ENCODE measurements around the gene SLC29A2.
"Not testable (repeated sequence)": the region's sequence is repeated elsewhere in the genome, so short reads cannot be mapped to it uniquely, and the experiment has no call there.

Gene SLC29A2

DNA sequence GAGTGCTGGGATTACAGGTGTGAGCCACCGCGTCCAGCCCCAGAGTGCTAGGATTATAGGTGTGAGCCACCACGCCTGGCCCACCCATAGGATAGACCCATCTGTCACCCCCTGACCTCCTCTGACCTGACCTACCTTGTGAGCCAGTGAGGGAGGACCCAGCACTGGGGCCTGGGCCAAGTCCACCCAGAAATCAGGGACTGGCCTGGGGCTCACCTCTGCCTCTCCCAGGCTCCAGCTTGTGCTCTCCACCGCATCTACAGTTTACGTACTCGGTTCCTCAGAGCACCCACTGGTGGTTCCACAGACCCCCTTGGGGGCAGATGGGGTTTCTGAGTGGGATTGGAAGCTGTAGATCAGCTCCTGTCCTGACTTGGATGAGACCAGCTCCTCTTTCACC, 6.4 kb downstream of the SLC29A2 start:
- Mint-ChIP-seq H3K4me1 (peaks cover 6% of the 10 kb centered on the region), H3K36me3 (peaks cover 2% of the 10 kb centered on the region), H3K27ac (no peak overlapping the region), H3K27me3 (no peaks in the 10 kb centered on the region), H3K4me3 (no peak overlapping the region), H3K9me3 (no peaks in the 10 kb centered on the region)

DNA sequence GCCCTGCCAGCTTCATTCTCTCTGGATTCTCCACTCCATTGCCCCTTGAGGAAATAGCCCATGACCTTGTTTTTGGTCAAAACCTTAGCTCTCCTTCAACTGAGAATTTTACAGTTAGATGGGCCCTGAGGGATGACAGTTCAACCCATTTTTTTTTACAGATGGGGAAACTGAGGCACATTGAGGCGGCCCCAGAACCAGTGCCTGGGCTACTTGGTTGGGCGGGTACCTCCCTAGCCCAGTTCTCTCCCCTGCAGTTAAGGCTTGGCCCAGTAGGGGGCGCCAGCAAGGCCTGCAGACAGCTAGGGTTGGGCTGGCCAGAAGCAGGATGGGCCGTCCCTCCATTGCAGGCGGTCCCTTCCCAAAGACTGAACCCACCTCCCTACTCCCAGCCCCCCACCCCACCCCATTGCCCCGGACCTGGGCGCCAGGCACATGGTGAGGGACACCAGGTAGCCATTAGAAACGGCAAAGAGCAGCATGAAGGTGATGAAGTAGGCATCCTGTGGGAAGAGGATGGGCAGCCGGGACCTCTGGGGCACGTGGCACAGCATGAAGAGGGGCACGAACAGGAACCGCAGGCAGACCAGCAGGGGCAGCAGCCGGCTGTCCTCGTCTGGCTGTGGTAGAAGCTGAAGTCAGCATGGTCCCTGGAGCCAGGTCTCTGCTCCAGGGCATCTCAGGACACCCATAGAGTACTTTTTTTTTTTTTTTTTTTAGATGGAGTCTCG, 7.6 kb downstream of the SLC29A2 start:
- H3K27me3 Mint-ChIP-seq = no peaks in the 10 kb centered on the region
- H3K4me3 Mint-ChIP-seq = no peak overlapping the region
- peaks cover 2% of the 10 kb centered on the region for H3K36me3 Mint-ChIP-seq
- no peaks in the 10 kb centered on the region for H3K9me3 Mint-ChIP-seq
- no peaks in the 10 kb centered on the region for H3K4me1 Mint-ChIP-seq
- no peak overlapping the region for H3K27ac Mint-ChIP-seq

DNA sequence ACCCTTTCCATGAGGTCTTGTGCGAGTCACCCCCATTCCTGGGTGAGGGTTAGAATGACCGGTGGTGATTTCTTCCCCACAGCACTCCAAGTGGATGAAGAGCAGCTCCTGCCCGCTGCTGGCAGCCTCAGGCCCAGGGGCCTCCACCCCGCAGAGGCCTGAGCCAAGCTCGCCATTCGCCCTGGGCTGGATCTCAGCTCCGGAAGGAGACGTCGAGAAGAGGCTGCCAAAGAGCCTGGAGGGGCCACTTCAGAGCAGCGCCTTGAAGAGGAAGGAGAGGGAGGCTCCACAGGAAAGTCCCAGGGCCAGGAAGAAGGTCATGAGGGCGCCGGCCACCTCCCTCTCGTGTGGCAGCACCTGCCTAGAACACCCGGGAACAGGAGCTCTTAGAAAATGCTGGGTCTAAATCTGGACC, 8.4 kb downstream of the SLC29A2 start:
- no peak overlapping the region for H3K4me3 Mint-ChIP-seq
- H3K27ac Mint-ChIP-seq = no peak overlapping the region
- H3K4me1 Mint-ChIP-seq = no peaks in the 10 kb centered on the region

DNA sequence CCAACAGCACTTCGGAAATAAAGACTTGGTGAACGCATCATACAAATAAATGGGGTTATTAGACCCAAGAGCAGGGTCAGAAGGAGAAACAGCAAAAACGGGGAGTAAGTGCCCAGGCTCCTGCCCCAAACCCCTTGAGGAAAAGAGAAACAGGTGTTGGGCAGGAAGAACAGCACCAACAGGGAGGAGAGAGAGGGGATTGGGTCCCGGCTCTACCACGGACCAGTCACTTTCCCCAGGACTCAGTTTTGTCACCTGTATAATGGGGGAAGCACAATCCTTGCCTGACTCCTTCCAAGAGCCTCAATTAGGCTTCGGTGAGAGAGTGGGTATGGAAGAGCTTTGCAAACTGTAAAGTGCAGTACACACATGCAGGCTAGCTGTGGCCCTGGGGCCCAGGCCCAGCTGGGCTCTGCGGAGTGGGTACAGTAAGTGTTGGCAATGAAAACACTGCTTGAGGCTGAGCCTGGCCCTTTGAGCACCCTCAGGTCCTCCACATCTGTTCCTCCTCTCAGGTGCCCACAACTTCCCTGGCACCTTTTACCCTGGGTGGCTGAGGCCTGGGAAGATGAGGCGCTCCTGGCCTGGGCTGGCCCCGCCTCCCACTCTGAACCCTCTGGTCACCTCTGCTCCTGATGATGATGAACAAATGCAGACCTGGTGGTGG, 8.9 kb downstream of the SLC29A2 start:
- Mint-ChIP-seq H3K9me3 (no peaks in the 10 kb centered on the region), H3K27me3 (no peaks in the 10 kb centered on the region), H3K36me3 (peaks cover 2% of the 10 kb centered on the region), H3K4me3 (no peak overlapping the region), H3K4me1 (no peaks in the 10 kb centered on the region), H3K27ac (no peak overlapping the region)

More for the DNA sequence above, 8.4 kb downstream of the SLC29A2 start:
- peaks cover 2% of the 10 kb centered on the region for H3K36me3 Mint-ChIP-seq
- H3K27me3 Mint-ChIP-seq = no peaks in the 10 kb centered on the region
- H3K9me3 Mint-ChIP-seq = no peaks in the 10 kb centered on the region

DNA sequence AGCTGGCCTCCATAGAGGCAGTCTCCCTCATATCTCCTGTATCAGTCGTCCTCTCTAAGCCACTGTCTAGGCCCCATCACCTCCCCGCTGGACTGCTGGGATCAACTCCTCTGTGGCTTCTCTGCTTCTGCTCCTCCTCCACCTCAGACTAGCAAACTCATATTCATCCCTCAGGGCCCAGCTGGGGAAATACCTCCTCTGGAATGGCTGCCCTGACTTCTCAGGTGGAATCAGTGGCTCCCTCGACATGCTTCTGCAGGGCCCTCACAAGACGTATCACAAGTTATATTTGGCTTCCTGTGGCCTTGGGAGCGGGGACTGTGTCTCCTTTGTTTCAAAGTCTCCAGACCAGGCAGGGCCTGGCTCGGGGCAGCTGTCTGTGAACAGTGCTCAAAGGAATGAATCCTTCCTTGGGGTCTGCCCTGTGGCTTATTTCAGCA, 10.0 kb downstream of the SLC29A2 start:
- H3K27me3 Mint-ChIP-seq = no peaks in the 10 kb centered on the region
- no peak overlapping the region for H3K27ac Mint-ChIP-seq
- peaks cover 2% of the 10 kb centered on the region for H3K36me3 Mint-ChIP-seq
- no peak overlapping the region for H3K4me3 Mint-ChIP-seq
- H3K4me1 Mint-ChIP-seq = no peaks in the 10 kb centered on the region
- H3K9me3 Mint-ChIP-seq = no peaks in the 10 kb centered on the region

DNA sequence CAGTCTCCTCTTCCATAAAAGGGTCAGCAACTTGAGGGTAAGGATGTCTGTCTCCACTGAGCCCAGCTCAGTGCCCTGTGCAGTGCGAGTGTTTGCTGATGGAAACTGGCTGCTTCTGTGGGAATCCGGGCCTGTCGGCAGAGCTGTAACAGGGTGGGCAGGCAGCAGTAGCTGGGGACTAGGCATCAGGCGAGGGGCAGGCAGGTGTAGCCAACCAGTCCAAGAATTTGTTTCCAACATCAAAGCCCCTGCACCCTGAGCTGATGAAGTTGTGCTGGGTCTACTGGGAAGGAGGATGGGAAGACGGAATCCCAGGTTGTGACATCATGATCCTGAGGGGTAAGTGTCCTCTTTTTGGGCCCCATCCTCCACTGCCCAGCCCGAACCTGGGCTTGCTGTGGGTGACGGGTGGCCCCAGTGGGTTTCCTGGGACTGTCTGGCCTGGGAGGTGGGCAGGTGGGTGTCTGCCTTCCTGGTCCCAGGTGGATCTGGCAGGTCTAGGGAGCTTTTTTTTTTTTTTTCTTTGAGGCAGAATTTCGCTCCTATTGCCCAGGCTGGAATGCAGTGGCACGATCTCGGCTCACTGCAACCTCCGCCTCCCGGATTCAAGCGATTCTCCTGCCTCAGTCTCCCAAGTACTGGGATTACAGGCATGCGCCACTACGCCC, 11.0 kb downstream of the SLC29A2 start:
- Mint-ChIP-seq H3K9me3 (no peaks in the 10 kb centered on the region), H3K4me1 (no peaks in the 10 kb centered on the region), H3K27me3 (no peaks in the 10 kb centered on the region), H3K36me3 (peaks cover 2% of the 10 kb centered on the region), H3K4me3 (no peak overlapping the region), H3K27ac (no peak overlapping the region)

DNA sequence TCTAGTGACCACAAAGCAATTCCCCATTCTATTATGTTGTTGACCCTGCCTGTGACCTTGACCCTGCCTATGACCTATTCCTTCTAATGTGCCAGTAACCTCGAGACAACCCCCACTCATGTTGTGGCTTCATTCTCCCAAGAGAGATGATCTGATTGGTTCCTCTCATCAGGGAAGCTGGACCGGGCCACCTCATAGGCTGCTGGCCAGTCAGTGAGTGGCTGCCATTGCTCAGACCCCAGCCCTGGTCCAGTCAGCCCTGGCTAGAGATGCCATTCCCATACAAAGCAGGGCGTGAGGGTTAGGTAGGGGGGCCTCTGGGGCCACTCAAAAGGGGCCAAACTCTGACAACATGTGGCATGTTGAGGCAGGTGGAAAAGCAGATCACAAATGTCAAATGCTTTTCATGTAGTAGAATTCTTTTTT, 11.9 kb downstream of the SLC29A2 start:
- peaks cover 2% of the 10 kb centered on the region for H3K36me3 Mint-ChIP-seq
- H3K4me3 Mint-ChIP-seq = no peak overlapping the region
- no peak overlapping the region for H3K27ac Mint-ChIP-seq
- H3K4me1 Mint-ChIP-seq = no peaks in the 10 kb centered on the region
- no peaks in the 10 kb centered on the region for H3K27me3 Mint-ChIP-seq
- no peaks in the 10 kb centered on the region for H3K9me3 Mint-ChIP-seq

DNA sequence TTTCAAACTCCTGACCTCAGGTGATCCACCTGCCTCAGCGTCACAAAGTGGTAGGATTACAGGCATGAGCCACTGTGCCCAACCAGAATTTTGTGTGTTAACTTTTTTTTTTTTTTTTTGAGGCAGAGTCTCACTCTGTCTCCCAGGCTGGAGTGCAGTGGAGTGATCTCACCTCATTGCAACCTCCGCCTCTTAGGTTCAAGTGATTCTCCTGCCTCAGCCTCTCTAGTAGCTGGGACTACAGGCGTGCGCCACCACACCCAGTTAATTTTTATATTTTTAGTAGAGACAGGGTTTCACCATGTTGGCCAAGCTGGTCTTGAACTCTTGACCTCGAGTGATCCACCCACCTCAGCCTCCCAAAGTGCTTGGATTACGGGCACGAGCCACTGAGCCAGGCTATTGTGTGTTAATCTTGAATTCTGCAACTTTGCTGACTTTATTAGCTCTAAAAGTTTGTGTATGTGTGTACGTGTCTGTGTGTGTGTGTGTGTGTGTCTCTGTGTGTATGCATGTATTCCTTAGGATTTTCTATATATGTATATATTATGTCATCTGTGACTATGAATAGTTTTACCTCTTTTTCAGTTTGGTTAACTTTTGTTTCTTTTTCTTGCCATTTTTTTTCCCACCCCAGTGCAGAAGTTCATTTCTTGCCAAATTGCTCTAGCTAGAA, 20.9 kb downstream of the SLC29A2 start:
- H3K27ac Mint-ChIP-seq, H3K4me3 Mint-ChIP-seq, H3K36me3 Mint-ChIP-seq, H3K9me3 Mint-ChIP-seq, H3K27me3 Mint-ChIP-seq: not testable (repeated sequence)
- H3K4me1 Mint-ChIP-seq = peaks cover 18% of the 10 kb centered on the region

DNA sequence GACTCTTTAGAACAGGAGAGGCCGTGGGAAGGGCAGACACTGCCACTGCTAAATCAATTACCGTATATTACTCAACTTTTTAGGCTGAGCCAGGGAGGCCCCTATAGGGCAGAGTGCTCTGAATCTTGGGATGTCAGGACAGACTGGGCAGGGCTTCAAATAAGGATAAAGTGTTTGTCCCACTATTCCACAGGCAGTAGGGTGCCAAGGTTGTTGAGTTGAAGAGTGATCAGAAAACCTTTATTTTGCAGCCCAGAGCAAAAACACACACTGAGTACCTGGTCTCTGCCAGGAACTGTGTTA, 22.5 kb downstream of the SLC29A2 start:
- H3K27me3 Mint-ChIP-seq = no peaks in the 10 kb centered on the region
- no peaks in the 10 kb centered on the region for H3K9me3 Mint-ChIP-seq
- peaks cover 3% of the 10 kb centered on the region for H3K36me3 Mint-ChIP-seq
- peak overlapping the region; percentile 35 for H3K27ac Mint-ChIP-seq
- H3K4me3 Mint-ChIP-seq = no peak overlapping the region
- H3K4me1 Mint-ChIP-seq = peaks cover 28% of the 10 kb centered on the region

DNA sequence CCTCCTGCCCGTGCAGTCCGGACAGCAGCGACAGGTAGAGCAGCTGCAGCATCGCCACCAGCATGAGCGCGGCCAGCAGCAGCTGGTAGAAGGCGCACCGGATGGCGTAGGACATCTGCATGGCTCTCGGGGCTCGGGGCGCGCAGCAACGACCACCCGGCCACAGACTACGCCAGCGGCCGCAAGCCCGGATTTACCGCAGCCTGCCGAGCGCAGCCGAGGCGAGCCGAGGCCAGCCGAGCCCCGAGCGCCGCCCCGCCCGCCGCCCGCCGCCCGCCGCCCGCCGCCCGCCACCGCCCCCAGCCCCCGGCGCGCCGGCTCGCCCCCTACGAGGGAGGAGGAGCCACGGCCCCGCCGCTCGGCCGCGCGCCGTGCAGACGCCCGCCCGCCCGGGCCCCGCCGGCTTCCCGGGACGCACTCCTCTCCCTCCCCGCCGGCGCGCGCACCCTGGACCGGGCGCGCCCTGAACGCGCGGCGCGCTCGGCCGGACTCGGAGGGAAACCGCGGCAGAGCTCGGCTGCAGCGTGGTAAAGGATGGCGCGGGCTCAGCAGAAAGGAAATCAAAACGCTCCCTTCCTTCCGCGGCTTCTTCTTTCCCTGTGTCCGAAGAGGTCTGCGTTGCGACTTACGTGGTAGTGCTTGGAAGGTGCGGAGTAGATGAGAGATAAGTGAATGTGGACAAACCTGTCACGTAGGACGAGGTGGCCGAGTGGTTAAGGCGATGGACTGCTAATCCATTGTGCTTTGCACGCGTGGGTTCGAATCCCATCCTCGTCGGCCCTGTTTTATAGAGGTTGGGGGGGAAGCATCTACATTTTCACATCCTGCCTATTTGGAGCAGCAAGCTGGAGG, 23.9 kb downstream of the SLC29A2 start, which contains the start of gene B4GAT1:
TSS of gene B4GAT1 (minus strand) at position 205 of the 852 bp plus-strand sequence. CDS start at position 121, 84 bp downstream.
- no peaks in the 10 kb centered on the region for H3K9me3 Mint-ChIP-seq
- H3K27ac Mint-ChIP-seq = peak within 1 kb of the TSS; percentile 99
- H3K4me3 Mint-ChIP-seq = peak within 1 kb of the TSS; percentile 86
- no peaks in the 10 kb centered on the region for H3K27me3 Mint-ChIP-seq
- H3K4me1 Mint-ChIP-seq = peaks cover 39% of the 10 kb centered on the region
- no peaks in the 10 kb centered on the region for H3K36me3 Mint-ChIP-seq

DNA sequence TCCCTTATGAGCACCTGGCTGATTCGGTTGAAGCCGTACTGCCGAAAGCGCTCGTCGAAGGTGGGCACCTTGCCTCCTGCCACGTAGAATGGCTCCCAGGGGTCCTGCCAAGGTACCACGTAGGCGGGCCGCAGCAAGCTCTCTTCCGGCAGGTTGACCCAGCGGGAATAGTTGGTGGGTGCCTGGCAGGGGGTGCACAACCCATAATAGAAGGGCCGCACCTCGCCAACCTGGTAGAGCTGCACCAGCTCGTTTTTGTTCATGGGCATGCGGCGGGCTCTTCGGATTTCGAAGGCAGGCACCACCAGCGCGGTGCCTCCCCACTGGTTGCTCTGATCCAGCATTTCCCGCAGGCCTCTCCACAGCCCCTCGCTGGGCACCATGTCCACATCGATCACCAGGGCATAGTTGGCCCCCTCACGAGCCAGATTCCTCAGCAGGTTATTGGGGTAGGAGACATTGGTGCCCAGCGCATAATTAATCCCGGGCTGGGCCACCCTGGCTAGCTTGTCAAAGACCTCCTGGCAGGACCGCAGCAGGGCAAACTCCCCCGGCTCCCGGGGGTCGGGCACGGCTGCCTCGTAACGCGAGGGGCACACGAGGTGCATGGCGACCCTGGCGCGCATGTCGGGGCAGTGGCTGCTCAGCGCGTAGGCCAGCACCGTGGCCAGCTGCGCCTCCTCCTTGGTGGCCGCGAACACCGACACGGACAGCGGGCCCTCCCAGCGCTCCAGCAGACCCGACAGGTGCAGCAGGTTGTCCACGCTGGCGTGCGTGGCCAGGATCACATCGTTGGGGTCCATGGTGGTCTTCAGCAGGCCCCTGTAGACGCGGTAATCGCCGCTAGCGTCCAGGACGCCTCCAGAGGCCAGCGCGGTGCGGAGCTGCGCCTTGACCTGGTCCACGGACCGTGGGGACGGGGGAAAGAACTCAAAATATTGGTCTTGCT, 24.8 kb downstream of the SLC29A2 start:
- Mint-ChIP-seq H3K36me3 (no peaks in the 10 kb centered on the region), H3K27me3 (no peaks in the 10 kb centered on the region), H3K27ac (no peak overlapping the region), H3K4me1 (peaks cover 41% of the 10 kb centered on the region), H3K9me3 (no peaks in the 10 kb centered on the region), H3K4me3 (peak overlapping the region; percentile 71)

DNA sequence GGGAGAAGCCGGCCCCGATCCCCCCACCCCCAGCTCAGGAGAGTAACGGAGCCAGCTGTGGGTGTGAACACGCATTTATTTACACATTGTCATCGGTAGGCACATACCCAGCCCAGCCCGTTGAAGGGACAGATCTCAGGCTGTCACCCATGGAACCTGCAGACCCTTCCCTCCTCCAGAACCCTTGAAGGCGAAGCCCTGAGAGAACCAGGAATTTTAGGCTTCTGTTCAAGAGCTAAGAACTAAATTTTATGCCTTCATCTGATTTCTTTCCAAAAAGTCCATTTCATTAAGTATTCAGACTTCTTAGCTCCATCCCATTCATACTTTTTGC, 26.3 kb downstream of the SLC29A2 start:
- Mint-ChIP-seq H3K4me1 (peaks cover 41% of the 10 kb centered on the region), H3K9me3 (no peaks in the 10 kb centered on the region), H3K27ac (peak overlapping the region; percentile 93), H3K4me3 (peak overlapping the region; percentile 97), H3K27me3 (no peaks in the 10 kb centered on the region), H3K36me3 (peaks cover 4% of the 10 kb centered on the region)

DNA sequence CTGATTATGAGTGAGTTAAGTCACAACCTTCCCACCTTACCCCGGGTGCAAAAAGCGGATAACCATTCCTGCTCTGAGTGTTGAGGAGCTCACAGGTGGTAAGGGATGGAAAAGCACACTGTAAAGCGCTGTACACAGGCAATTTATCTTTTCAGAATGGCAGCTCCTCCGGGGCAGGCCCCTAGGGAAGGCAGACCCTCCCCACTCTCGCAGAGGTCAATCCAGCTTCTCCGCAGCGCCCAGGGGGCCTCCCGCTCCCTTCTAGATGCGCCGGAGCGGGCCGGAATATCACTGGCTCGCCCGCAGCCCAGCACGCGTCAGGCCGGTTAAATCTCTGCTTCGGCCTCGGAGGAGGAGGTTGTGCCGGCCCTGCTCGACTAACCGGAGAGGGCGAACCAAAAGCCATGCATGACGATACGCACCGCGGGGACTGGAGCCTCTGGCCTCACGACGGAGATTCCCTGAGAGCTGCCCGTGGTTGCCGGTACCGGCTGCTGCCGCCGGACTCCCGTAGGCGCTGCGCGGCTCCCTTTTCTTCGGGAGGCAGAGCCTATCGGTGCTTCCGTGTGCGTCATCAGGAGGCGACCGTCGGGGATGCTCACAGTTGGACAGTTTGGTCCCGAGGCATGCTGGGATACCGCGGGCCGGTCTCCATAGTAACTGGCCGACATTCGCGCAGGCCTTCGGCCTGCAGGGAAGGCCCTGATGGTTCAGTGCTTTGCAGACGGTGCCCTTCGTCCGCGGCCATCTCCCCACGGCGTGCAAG, 26.8 kb downstream of the SLC29A2 start, which contains the start of gene BRMS1:
TSS of gene BRMS1 (minus strand) at position 555 of the 766 bp plus-strand sequence. CDS start 2,870 bp downstream, outside the sequence.
- H3K4me3 Mint-ChIP-seq = peak within 1 kb of the TSS; percentile 97
- no peaks in the 10 kb centered on the region for H3K9me3 Mint-ChIP-seq
- peak within 1 kb of the TSS; percentile 93 for H3K27ac Mint-ChIP-seq
- peaks cover 41% of the 10 kb centered on the region for H3K4me1 Mint-ChIP-seq
- H3K27me3 Mint-ChIP-seq = no peaks in the 10 kb centered on the region
- H3K36me3 Mint-ChIP-seq = peaks cover 4% of the 10 kb centered on the region
